K562 (cell line): ENCODE results near the gene SGSM2. TPM values are rescaled to one million over a fixed set of nuclear protein-coding genes. Genes with fewer than 3 reads are reported as not detected.

Experiments used
- ATAC-seq: fragments of 200-7000 bp; cut with Tn5 transposase; 3 replicates; pipeline ENCODE4 v1.9.1; 2020; ENCODE audit warnings: moderate library complexity
- BruUV-seq: library from RNA; stranded (reverse); fragments of 400-500 nt; replicated peaks from 2 replicates; lab custom pipeline; 2021; lab: Mats Ljungman, UMichigan
- CTCF ChIA-PET: fragments of 300-600 bp; formaldehyde crosslinking; extraction: SDS; loops from one replicate; lab custom pipeline; 2021; ENCODE audit warnings: low intra/inter-chr PET ratio; lab: Yijun Ruan, JAX
- POLR2A ChIA-PET: fragments of 300-600, 350-650 bp; sonication (Branson Sonifier 250); formaldehyde crosslinking; extraction: SDS; loops from one replicate; lab custom pipeline; 2021; ENCODE audit warnings: antibody characterized with exemption, inconsistent platforms; lab: Yijun Ruan, JAX
- DNase-seq, 4 experiments: peaks; one replicate each; pipeline versions ENCODE4 v3.0.0 to v3.0.0-alpha.2; 2011 to 2018; ENCODE audit warnings: low spot score in 3 of 4, mixed read lengths in 3 of 4; ENCODE audit errors: extremely low read depth in 1 of 4
- FAIRE-seq: peaks from 2 replicates; lab custom pipeline; 2011; peaks lifted over from hg19 to GRCh38; lab: Jason Lieb, UNC
- H2AFZ ChIP-seq: 2 replicates; pipeline ENCODE4 v1.6.0; 2011; ENCODE audit warnings: low read depth, low read length, control low read depth, inconsistent platforms
- H3K27ac ChIP-seq: fragments of 200-600 bp; 3 replicates; pipeline ENCODE4 v1.8.0; 2011; ENCODE audit warnings: low read depth, mild to moderate bottlenecking, control low read depth, inconsistent platforms, low read length, moderate library complexity, mixed read lengths; ENCODE audit errors: extremely low read depth
- H3K27me3 ChIP-seq, 2 experiments: fragments of 300-600 bp in 1 of 2; 2 replicates in 1 of 2; 3 replicates in 1 of 2; pipeline versions ENCODE4 v1.6.0 to v1.8.0; 2011; ENCODE audit warnings: inconsistent platforms in 2 of 2, low read length in 2 of 2, mild to moderate bottlenecking in 1 of 2, mixed read lengths in 1 of 2, moderate library complexity in 1 of 2; ENCODE audit not compliant: control insufficient read depth in 2 of 2, insufficient read depth in 2 of 2
- H3K36me3 ChIP-seq: fragments of 300-600 bp; 3 replicates; pipeline ENCODE4 v1.8.0; 2011; ENCODE audit warnings: mild to moderate bottlenecking, low read length, inconsistent platforms; ENCODE audit not compliant: control insufficient read depth, insufficient read depth
- H3K4me1 ChIP-seq, 2 experiments: fragments of 200-600 bp in 1 of 2; replicated peaks in 1 of 2; 2 replicates in 1 of 2; 3 replicates in 1 of 2; pipeline versions ENCODE4 v1.5.1 to v1.8.0; 2011; ENCODE audit warnings: inconsistent platforms in 2 of 2, low read length in 2 of 2, mild to moderate bottlenecking in 1 of 2, mixed read lengths in 1 of 2, moderate library complexity in 1 of 2; ENCODE audit not compliant: control insufficient read depth in 2 of 2, insufficient read depth in 2 of 2
- H3K4me2 ChIP-seq: 2 replicates; pipeline ENCODE4 v1.6.1; 2011; ENCODE audit warnings: low read length, control low read depth, inconsistent platforms, mixed read lengths; ENCODE audit not compliant: insufficient read depth
- H3K4me3 ChIP-seq: fragments of 200-600 bp; sonication (generic), shearing (Covaris generic); 2 replicates; pipeline ENCODE4 v1.5.1; 2016; ENCODE audit warnings: control low read depth, inconsistent platforms
- H3K79me2 ChIP-seq: fragments of 200-600 bp; 3 replicates; pipeline ENCODE4 v1.8.0; 2011; ENCODE audit warnings: low read length, inconsistent platforms; ENCODE audit not compliant: control insufficient read depth, insufficient read depth
- H3K9ac ChIP-seq, 2 experiments: 2 replicates each; pipeline versions ENCODE4 v1.6.0 to v1.6.1; 2011; ENCODE audit warnings: low read depth in 2 of 2, low read length in 2 of 2, control low read depth in 1 of 2, inconsistent platforms in 1 of 2, mild to moderate bottlenecking in 1 of 2, mixed read lengths in 1 of 2; ENCODE audit not compliant: insufficient read depth in 1 of 2
- H3K9me1 ChIP-seq: one replicate; pipeline ENCODE4 v1.6.0; 2011; ENCODE audit warnings: inconsistent platforms, mild to moderate bottlenecking, low read length, moderate library complexity; ENCODE audit not compliant: control insufficient read depth, insufficient read depth
- H3K9me3 ChIP-seq: replicated peaks from 2 replicates; pipeline ENCODE4 v1.5.1; 2011; ENCODE audit warnings: low read depth, low read length, inconsistent platforms; ENCODE audit not compliant: control insufficient read depth, insufficient read depth
- H4K20me1 ChIP-seq: replicated peaks from 2 replicates; pipeline ENCODE4 v1.6.1; 2011; ENCODE audit warnings: low read length, inconsistent platforms, mixed read lengths; ENCODE audit not compliant: control insufficient read depth, insufficient read depth
- CHCHD3 ChIP-seq: fragments of 250-450 bp; sonication (Bioruptor Pico); IDR thresholded peaks from 2 replicates; pipeline ENCODE4 v2.1.2; 2022; ENCODE audit warnings: mild to moderate bottlenecking
- DACH1 ChIP-seq: fragments of 450-650 bp; IDR thresholded peaks from 2 replicates; pipeline ENCODE4 v1.6.1; 2018; ENCODE audit not compliant: partially characterized antibody
- FOSL1 ChIP-seq: fragments of 200-800 bp; sonication (Bioruptor generic); conservative IDR thresholded peaks from 2 replicates; pipeline ENCODE4 v1.6.1; 2016; ENCODE audit warnings: missing genetic modification characterization, missing compliant biosample characterization
- MTA1 ChIP-seq: fragments of 450-650 bp; IDR thresholded peaks from 2 replicates; pipeline ENCODE4 v1.6.1; 2017; ENCODE audit warnings: borderline replicate concordance
- NR2C2 ChIP-seq, 2 experiments: fragments of 200-800 bp in 1 of 2; sonication (Bioruptor generic) in 1 of 2; sonication (generic) in 1 of 2; formaldehyde crosslinking in 1 of 2; IDR thresholded peaks; 2 replicates each; pipeline versions ENCODE4 v1.6.1 to v1.8.0; 2016 to 2022; ENCODE audit warnings: mild to moderate bottlenecking in 1 of 2, missing compliant biosample characterization in 1 of 2, missing genetic modification characterization in 1 of 2, missing genetic modification reagents in 1 of 2
- YBX1 ChIP-seq: fragments of 450-650 bp; IDR thresholded peaks from 2 replicates; pipeline ENCODE4 v1.7.1; 2016; ENCODE audit warnings: mild to moderate bottlenecking
- ZFP36 ChIP-seq: fragments of 150-350 bp; IDR thresholded peaks from 2 replicates; pipeline ENCODE4 v1.6.1; 2018; ENCODE audit warnings: low read length, low read depth; ENCODE audit not compliant: partially characterized antibody
- ZKSCAN8 ChIP-seq: fragments of 200-800 bp; sonication (Bioruptor generic); IDR thresholded peaks from 2 replicates; pipeline ENCODE4 v1.6.1; 2016; ENCODE audit warnings: missing genetic modification characterization, missing compliant biosample characterization
- ZNF436 ChIP-seq: fragments of 250-450, 450-650 bp; sonication (Bioruptor Pico); formaldehyde crosslinking; IDR thresholded peaks from 2 replicates; pipeline ENCODE4 v1.7.0; 2020; ENCODE audit warnings: mild to moderate bottlenecking
- ZNF584 ChIP-seq: fragments of 200-800 bp; sonication (Bioruptor generic); IDR thresholded peaks from 2 replicates; pipeline ENCODE4 v1.6.1; 2016; ENCODE audit warnings: low read depth, mild to moderate bottlenecking, missing genetic modification characterization, missing compliant biosample characterization
- ZNF644 ChIP-seq: fragments of 200-800 bp; sonication (Bioruptor generic); IDR thresholded peaks from 2 replicates; pipeline ENCODE4 v1.6.1; 2016; ENCODE audit warnings: low read depth, missing genetic modification characterization, missing compliant biosample characterization
- WGBS: fragments of 100-300 bp; shearing (Covaris generic); methylation state at CpG from one replicate; pipeline ENCODE4 v1.1.6; 2016; ENCODE audit warnings: low coverage, mixed read lengths; ENCODE audit not compliant: insufficient coverage; ENCODE audit errors: missing lambda C conversion rate; 5-methylcytosine and 5-hydroxymethylcytosine counted together
- in situ Hi-C: fragments of 300-500 bp; cut with MboI; formaldehyde crosslinking; loops from 4 replicates; pipeline ENCODE4 v1.15.0; 2018; ENCODE audit warnings: inconsistent platforms, mixed read lengths
- intact Hi-C: fragments of 100-400 bp; cut with micrococcal nuclease; formaldehyde crosslinking; loops from 2 replicates; pipeline ENCODE4 v1.14.2; 2022
- polyA plus RNA-seq, 8 experiments: library from polyadenylated mRNA; depleted of rRNA in 4 of 8; stranded (reverse) in 5 of 8; unstranded in 3 of 8; fragments of >200 nt; fragmentation: Nextera tagmentation in 2 of 8; fragmentation: Illumina TruSeq in 1 of 8; extraction: Ambion mirVana in 2 of 8; extraction: Trizol in 1 of 8; gene quantifications; 2 replicates each; pipeline versions ENCODE4 v1.2.1 to v1.2.3, GENCODE V29; 2011 to 2014; ENCODE audit warnings: inconsistent platforms in 1 of 8, missing spikeins in 1 of 8
- total RNA-seq, 7 experiments: library from RNA; depleted of rRNA in 6 of 7; stranded (reverse); fragments of >200 nt in 6 of 7; fragmentation: Illumina TruSeq in 2 of 7; extraction: Trizol in 2 of 7; gene quantifications; 2 replicates each; pipeline versions ENCODE4 v1.2.1 to v1.2.3, GENCODE V29; 2011 to 2021; ENCODE audit warnings: low replicate concordance in 1 of 7
- TF ChIP-seq, protein P1 (sequence below): fragments of 450-650 bp; IDR thresholded peaks from 2 replicates; pipeline ENCODE4 v1.6.1; 2014; ENCODE audit warnings: low read depth, mild to moderate bottlenecking, moderate library complexity, borderline replicate concordance
- TF ChIP-seq, protein P2 (sequence below): sonication (generic); formaldehyde crosslinking; IDR thresholded peaks from 2 replicates; pipeline ENCODE4 v1.8.1; 2023; ENCODE audit warnings: mild to moderate bottlenecking, missing genetic modification reagents, moderate library complexity
- TF ChIP-seq, protein P3 (sequence below): fragments of 250-450 bp; sonication (Bioruptor Pico); IDR thresholded peaks from 2 replicates; pipeline ENCODE4 v1.8.0; 2022; ENCODE audit warnings: inconsistent platforms, mild to moderate bottlenecking, moderate library complexity, borderline replicate concordance
- TF ChIP-seq, protein P4 (sequence below): sonication (generic); formaldehyde crosslinking; IDR thresholded peaks from 2 replicates; pipeline ENCODE4 v1.8.0; 2022; ENCODE audit warnings: mild to moderate bottlenecking, missing genetic modification reagents
- TF ChIP-seq, protein P5 (sequence below): fragments of 450-650 bp; formaldehyde crosslinking; IDR thresholded peaks from 2 replicates; pipeline ENCODE4 v1.4.0; 2022; ENCODE audit warnings: missing genetic modification characterization

SGSM2 gene
- total and polyA plus RNA-seq, 9 of the 15 experiments (the other 6 are each of a cell fraction or from before 2014, with no cell fraction given) = 0.20 to 26.3 (median 14.8) TPM

DNA sequence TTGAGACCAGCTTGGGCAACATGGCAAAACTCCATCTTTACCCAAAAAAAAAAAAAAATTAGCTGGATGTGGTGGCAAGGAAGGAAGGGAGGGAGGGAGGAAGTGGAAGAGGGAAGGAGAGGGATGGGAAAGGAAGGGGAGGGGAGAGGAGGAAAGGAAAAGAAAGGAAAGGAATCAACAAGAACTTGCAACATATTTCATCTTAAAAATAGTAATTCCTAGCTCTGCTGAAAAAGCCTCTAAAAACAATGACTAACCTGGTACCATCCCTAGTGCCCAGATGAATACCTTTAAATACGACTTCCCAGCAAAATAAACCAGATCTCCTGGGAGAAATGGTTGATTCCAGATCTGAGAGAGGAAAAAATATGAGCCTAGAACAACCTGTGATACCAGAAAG lies 90.6 kb downstream of the SGSM2 start:
- FAIRE-seq (no peak), ATAC-seq (no peak), DNase-seq (no peak)
- Histone ChIP-seq H3K9me3 (no peaks in the 10 kb centered on the region), H3K27ac (no peak overlapping the region), H3K4me2 (no peak overlapping the region)
- CTCF ChIA-PET = no interaction called here
- POLR2A ChIA-PET = interaction anchor here (2.0 kb wide), 1 partner anchor 12 kb away, joined by 4 read pairs; no protein-coding TSS in a partner anchor
- intact Hi-C loops = no loop called here
- 100% methylated on average over 1 of the region's 1 CpG for whole genome bisulfite sequencing
- BruUV-seq = no TSS peak
- in situ Hi-C loops = no loop called here
- TF ChIP-seq NR2C2 (CRISPR knock-in tag; IDR thresholded peaks at IDR 0.05) (no peak), NR2C2 (tag; IDR thresholded peaks at IDR 0.05) (no peak), MTA1 (no peak), FOSL1 (tag) (no peak), ZNF436 (CRISPR knock-in tag) (no peak), ZFP36 (no peak), ZNF584 (CRISPR knock-in tag) (no peak), ZNF644 (tag) (no peak), DACH1 (no peak), CHCHD3 (CRISPR knock-in tag) (no peak), ZKSCAN8 (CRISPR knock-in tag) (no peak), YBX1 (no peak)
- TF ChIP-seq, protein P1, sequence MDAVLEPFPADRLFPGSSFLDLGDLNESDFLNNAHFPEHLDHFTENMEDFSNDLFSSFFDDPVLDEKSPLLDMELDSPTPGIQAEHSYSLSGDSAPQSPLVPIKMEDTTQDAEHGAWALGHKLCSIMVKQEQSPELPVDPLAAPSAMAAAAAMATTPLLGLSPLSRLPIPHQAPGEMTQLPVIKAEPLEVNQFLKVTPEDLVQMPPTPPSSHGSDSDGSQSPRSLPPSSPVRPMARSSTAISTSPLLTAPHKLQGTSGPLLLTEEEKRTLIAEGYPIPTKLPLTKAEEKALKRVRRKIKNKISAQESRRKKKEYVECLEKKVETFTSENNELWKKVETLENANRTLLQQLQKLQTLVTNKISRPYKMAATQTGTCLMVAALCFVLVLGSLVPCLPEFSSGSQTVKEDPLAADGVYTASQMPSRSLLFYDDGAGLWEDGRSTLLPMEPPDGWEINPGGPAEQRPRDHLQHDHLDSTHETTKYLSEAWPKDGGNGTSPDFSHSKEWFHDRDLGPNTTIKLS = no peak
- TF ChIP-seq, protein P2, sequence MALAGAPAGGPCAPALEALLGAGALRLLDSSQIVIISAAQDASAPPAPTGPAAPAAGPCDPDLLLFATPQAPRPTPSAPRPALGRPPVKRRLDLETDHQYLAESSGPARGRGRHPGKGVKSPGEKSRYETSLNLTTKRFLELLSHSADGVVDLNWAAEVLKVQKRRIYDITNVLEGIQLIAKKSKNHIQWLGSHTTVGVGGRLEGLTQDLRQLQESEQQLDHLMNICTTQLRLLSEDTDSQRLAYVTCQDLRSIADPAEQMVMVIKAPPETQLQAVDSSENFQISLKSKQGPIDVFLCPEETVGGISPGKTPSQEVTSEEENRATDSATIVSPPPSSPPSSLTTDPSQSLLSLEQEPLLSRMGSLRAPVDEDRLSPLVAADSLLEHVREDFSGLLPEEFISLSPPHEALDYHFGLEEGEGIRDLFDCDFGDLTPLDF (CRISPR knock-in tag) = no peak
- TF ChIP-seq, protein P3, sequence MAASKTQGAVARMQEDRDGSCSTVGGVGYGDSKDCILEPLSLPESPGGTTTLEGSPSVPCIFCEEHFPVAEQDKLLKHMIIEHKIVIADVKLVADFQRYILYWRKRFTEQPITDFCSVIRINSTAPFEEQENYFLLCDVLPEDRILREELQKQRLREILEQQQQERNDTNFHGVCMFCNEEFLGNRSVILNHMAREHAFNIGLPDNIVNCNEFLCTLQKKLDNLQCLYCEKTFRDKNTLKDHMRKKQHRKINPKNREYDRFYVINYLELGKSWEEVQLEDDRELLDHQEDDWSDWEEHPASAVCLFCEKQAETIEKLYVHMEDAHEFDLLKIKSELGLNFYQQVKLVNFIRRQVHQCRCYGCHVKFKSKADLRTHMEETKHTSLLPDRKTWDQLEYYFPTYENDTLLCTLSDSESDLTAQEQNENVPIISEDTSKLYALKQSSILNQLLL (CRISPR knock-in tag) = no peak
- TF ChIP-seq, protein P4, sequence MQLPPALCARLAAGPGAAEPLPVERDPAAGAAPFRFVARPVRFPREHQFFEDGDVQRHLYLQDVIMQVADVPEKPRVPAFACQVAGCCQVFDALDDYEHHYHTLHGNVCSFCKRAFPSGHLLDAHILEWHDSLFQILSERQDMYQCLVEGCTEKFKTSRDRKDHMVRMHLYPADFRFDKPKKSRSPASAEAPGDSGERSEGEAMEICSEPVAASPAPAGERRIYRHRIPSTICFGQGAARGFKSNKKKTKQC (CRISPR knock-in tag) = no peak
- TF ChIP-seq, protein P5, sequence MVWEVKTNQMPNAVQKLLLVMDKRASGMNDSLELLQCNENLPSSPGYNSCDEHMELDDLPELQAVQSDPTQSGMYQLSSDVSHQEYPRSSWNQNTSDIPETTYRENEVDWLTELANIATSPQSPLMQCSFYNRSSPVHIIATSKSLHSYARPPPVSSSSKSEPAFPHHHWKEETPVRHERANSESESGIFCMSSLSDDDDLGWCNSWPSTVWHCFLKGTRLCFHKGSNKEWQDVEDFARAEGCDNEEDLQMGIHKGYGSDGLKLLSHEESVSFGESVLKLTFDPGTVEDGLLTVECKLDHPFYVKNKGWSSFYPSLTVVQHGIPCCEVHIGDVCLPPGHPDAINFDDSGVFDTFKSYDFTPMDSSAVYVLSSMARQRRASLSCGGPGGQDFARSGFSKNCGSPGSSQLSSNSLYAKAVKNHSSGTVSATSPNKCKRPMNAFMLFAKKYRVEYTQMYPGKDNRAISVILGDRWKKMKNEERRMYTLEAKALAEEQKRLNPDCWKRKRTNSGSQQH (CRISPR knock-in tag) = no peak
- TF ChIP-seq, all 486 proteins: peak for 0
- Histone ChIP-seq H3K9ac (no peak overlapping the region), H3K36me3 (peaks cover 21% of the 10 kb centered on the region; the same call in 1 of the 3 replicates), H3K4me1 (no peaks in the 10 kb centered on the region), H3K9me1 (no peaks in the 10 kb centered on the region), H4K20me1 (no peaks in the 10 kb centered on the region), H3K27me3 (no peaks in the 10 kb centered on the region), H3K4me3 (no peak overlapping the region), H3K79me2 (no peaks in the 10 kb centered on the region), H2AFZ (no peak overlapping the region)
